Upper lobe of left lung (tissue), 6 donors: ENCODE data around the gene CCDC88A. TPM values are rescaled to one million over a fixed set of nuclear protein-coding genes. Genes with fewer than 3 reads are reported as not detected.
A peak's percentile ranks its signal among the peaks of the same experiment; 100 is the strongest.

Experiments used
- ATAC-seq, 2 donors: fragments of 200-7000 bp; cut with Tn5 transposase; one replicate each; pipeline ENCODE4 v1.9.1; 2022; ENCODE audit warnings: mild to moderate bottlenecking in 2 of 2, moderate library complexity in 2 of 2; ENCODE audit not compliant: low FRiP score in 2 of 2
- DNase-seq, 2 donors: peaks; one replicate each; pipeline ENCODE4 v3.0.0-alpha.2; 2019 to 2020
- H3K27ac ChIP-seq, 4 donors: fragments of 200-600 bp; sonication (generic); one replicate each; pipeline ENCODE4 v1.5.1; 2016 to 2019
- H3K27me3 ChIP-seq, 4 donors: fragments of 200-600 bp; sonication (generic); one replicate each; pipeline ENCODE4 v1.5.1; 2017 to 2019
- H3K36me3 ChIP-seq, 4 donors: fragments of 200-600 bp; sonication (generic); one replicate each; pipeline ENCODE4 v1.5.1; 2016 to 2019
- H3K4me1 ChIP-seq, 4 donors: fragments of 200-600 bp; sonication (generic); one replicate each; pipeline ENCODE4 v1.5.1; 2018 to 2019
- H3K4me3 ChIP-seq, 4 donors: fragments of 200-600 bp; sonication (generic); one replicate each; pipeline ENCODE4 v1.5.1; 2017 to 2019; ENCODE audit warnings: mild to moderate bottlenecking in 2 of 4, moderate library complexity in 1 of 4
- H3K9me3 ChIP-seq, 4 donors: fragments of 200-600 bp; sonication (generic); one replicate each; pipeline ENCODE4 v1.5.1; 2018 to 2019
- CTCF ChIP-seq, 6 experiments: fragments of 450-650 bp in 4 of 6; fragments of 200-600 bp in 2 of 6; sonication (generic) in 2 of 6; IDR thresholded peaks; one replicate each; pipeline ENCODE4 v1.5.1; 2016 to 2019; ENCODE audit warnings: antibody characterized with exemption in 6 of 6
- EP300 ChIP-seq, 4 donors: sonication (generic); formaldehyde crosslinking; IDR thresholded peaks; one replicate each; pipeline ENCODE4 v1.5.1; 2017; ENCODE audit warnings: antibody characterized with exemption in 4 of 4, control low read depth in 2 of 4
- POLR2A ChIP-seq, 4 donors: fragments of 450-650 bp; IDR thresholded peaks; one replicate each; pipeline ENCODE4 v1.5.1; 2016 to 2017; ENCODE audit warnings: antibody characterized with exemption in 4 of 4, mild to moderate bottlenecking in 2 of 4
- POLR2AphosphoS5 ChIP-seq, 2 donors: sonication (generic); formaldehyde crosslinking; IDR thresholded peaks; one replicate each; pipeline ENCODE4 v1.5.1; 2017; ENCODE audit warnings: antibody characterized with exemption in 2 of 2
- WGBS, 2 donors: methylation state at CpG; one replicate each; pipeline ENCODE4 v1.1.5; 2017 to 2018; 5-methylcytosine and 5-hydroxymethylcytosine counted together
- total RNA-seq, 6 donors: library from RNA; depleted of rRNA in 4 of 6; stranded (reverse); fragments of >200 nt in 4 of 6; gene quantifications; one replicate each; pipeline versions ENCODE4 v1.1.0 to v1.2.1, GENCODE V29; 2016 to 2021
- donor health status: DM: no; HTN: no; CAD: no; lungs with moderate emphysema.
- donor health status: DM: no; HTN: yes; CAD: no; lungs with severe emphysema.

Gene CCDC88A
- total RNA-seq, 6 donors from 2014 or later = 66.7 to 128 (median 91.2) TPM

GRCh38 chr2:55330541-55331297, 88.9 kb downstream of the CCDC88A start:
- no peak for TF ChIP-seq POLR2A (IDR thresholded peaks at IDR 0.05)
- TF ChIP-seq POLR2AphosphoS5 (IDR thresholded peaks at IDR 0.05) = no peak
- TF ChIP-seq CTCF (IDR thresholded peaks at IDR 0.05) = no peak
- no peak for TF ChIP-seq EP300 (IDR thresholded peaks at IDR 0.05)
- ATAC-seq (no peak), DNase-seq (no peak)
- 94 to 95% methylated on average over 1 of the region's 1 CpG for WGBS, 2 donors
- Histone ChIP-seq H3K36me3 (peaks cover 0 to 27% (median 0%) of the 10 kb centered on the region in 4 donors), H3K9me3 (no peaks in the 10 kb centered on the region), H3K4me1 (no peaks in the 10 kb centered on the region), H3K4me3 (no peak overlapping the region), H3K27me3 (no peaks in the 10 kb centered on the region), H3K27ac (no peak overlapping the region)

- Histone ChIP-seq H3K27ac (no peak overlapping the region), H3K4me3 (no peak overlapping the region), H3K4me1 (no peaks in the 10 kb centered on the region), H3K36me3 (peaks cover 0 to 15% (median 0%) of the 10 kb centered on the region in 4 donors), H3K27me3 (no peaks in the 10 kb centered on the region), H3K9me3 (no peaks in the 10 kb centered on the region)
- no peak for TF ChIP-seq POLR2AphosphoS5 (IDR thresholded peaks at IDR 0.05)
- no peak for TF ChIP-seq CTCF (IDR thresholded peaks at IDR 0.05)
- TF ChIP-seq EP300 (IDR thresholded peaks at IDR 0.05) = no peak
- TF ChIP-seq POLR2A (IDR thresholded peaks at IDR 0.05) = no peak
- DNase-seq (no peak), ATAC-seq (no peak)
- 81 to 87% methylated on average over 3 of the region's 3 CpGs for WGBS, 2 donors
Observed at GRCh38 chr2:55327470-55328230, 92.0 kb downstream of the CCDC88A start.

- DNase-seq = no peak
- 93 to 100% methylated on average over 1 of the region's 1 CpG for whole genome bisulfite sequencing, 2 donors
- Histone ChIP-seq H3K4me1 (peaks cover 0 to 3% (median 0%) of the 10 kb centered on the region in 4 donors), H3K4me3 (no peak overlapping the region), H3K9me3 (no peaks in the 10 kb centered on the region), H3K27ac (no peak overlapping the region), H3K27me3 (no peaks in the 10 kb centered on the region), H3K36me3 (peaks cover 0 to 62% (median 11%) of the 10 kb centered on the region in 4 donors)
- TF ChIP-seq POLR2AphosphoS5 (IDR thresholded peaks at IDR 0.05) (no peak), CTCF (IDR thresholded peaks at IDR 0.05) (no peak), EP300 (IDR thresholded peaks at IDR 0.05) (no peak), POLR2A (IDR thresholded peaks at IDR 0.05) (no peak)
- no peak for ATAC-seq
Observed at GRCh38 chr2:55314985-55315384, 104.7 kb downstream of the CCDC88A start.

GRCh38 chr2:55311444-55311870, 108.2 kb downstream of the CCDC88A start:
- Histone ChIP-seq H3K9me3 (no peaks in the 10 kb centered on the region), H3K4me1 (peaks cover 0 to 7% (median 0%) of the 10 kb centered on the region in 4 donors), H3K4me3 (no peak overlapping the region), H3K27me3 (no peaks in the 10 kb centered on the region), H3K27ac (no peak overlapping the region), H3K36me3 (peaks cover 0 to 40% (median 10%) of the 10 kb centered on the region in 4 donors)
- WGBS, 2 donors = 63 to 76% methylated on average over 1 of the region's 1 CpG
- ATAC-seq (peak in 1 of 2 donors; percentile 32), DNase-seq (no peak)
- TF ChIP-seq POLR2AphosphoS5 (IDR thresholded peaks at IDR 0.05) = no peak
- no peak for TF ChIP-seq CTCF (IDR thresholded peaks at IDR 0.05)
- TF ChIP-seq EP300 (IDR thresholded peaks at IDR 0.05) = no peak
- TF ChIP-seq POLR2A (IDR thresholded peaks at IDR 0.05) = no peak
